A549 (cell line): ENCODE results near the gene PSMD2. TPM values are rescaled to one million over a fixed set of nuclear protein-coding genes. Genes with fewer than 3 reads are reported as not detected.

Source experiments
- ATAC-seq, 2 experiments: fragments of 200-7000 bp in 1 of 2; fragments of >200 bp in 1 of 2; cut with Nextera tagmentation in 1 of 2; cut with Tn5 transposase in 1 of 2; 3 replicates each; pipeline versions ENCODE4 v1.8.0 to v1.9.1; 2018 to 2020; ENCODE audit warnings: mild to moderate bottlenecking in 1 of 2, moderate library complexity in 1 of 2
- CTCF ChIA-PET: fragments of 300-600 bp; sonication (Branson Sonifier 250); formaldehyde crosslinking; extraction: SDS; loops from one replicate; lab custom pipeline; 2021; ENCODE audit warnings: antibody characterized with exemption, inconsistent platforms; lab: Yijun Ruan, JAX
- POLR2A ChIA-PET: fragments of 350-600 bp; formaldehyde crosslinking; extraction: SDS; loops from one replicate; lab custom pipeline; 2021; ENCODE audit warnings: antibody characterized with exemption, inconsistent platforms; lab: Yijun Ruan, JAX
- DNase-seq, 2 experiments: peaks; one replicate each; pipeline versions ENCODE4 v3.0.0 to v3.0.0-alpha.2; 2011 to 2016; ENCODE audit warnings: low read depth in 1 of 2, low spot score in 1 of 2
- FAIRE-seq: peaks from 2 replicates; lab custom pipeline; 2011; peaks lifted over from hg19 to GRCh38; lab: Jason Lieb, UNC
- H3K27ac ChIP-seq, 2 experiments: fragments of >200 bp; sonication (Bioruptor Twin); formaldehyde crosslinking; 3 replicates each; pipeline ENCODE4 v1.5.1; 2016 to 2017
- H3K4me1 ChIP-seq: fragments of >200 bp; sonication (Bioruptor Twin); formaldehyde crosslinking; 3 replicates; pipeline ENCODE4 v1.6.1; 2016
- H3K4me2 ChIP-seq: fragments of >200 bp; sonication (Bioruptor Twin); formaldehyde crosslinking; 3 replicates; pipeline ENCODE4 v1.6.1; 2016
- H3K4me3 ChIP-seq: fragments of >200 bp; sonication (Bioruptor Twin); formaldehyde crosslinking; 3 replicates; pipeline ENCODE4 v1.5.1; 2016
- H3K9me3 ChIP-seq: fragments of >200 bp; sonication (Bioruptor Twin); formaldehyde crosslinking; 3 replicates; pipeline ENCODE4 v1.6.1; 2016
- ATOH8 ChIP-seq: fragments of 250-450 bp; sonication (Bioruptor Pico); IDR thresholded peaks from 2 replicates; pipeline ENCODE4 v1.5.0; 2020; ENCODE audit warnings: low read depth, mild to moderate bottlenecking, moderate library complexity
- BHLHE40 ChIP-seq: IDR thresholded peaks from 2 replicates; pipeline ENCODE4 v1.6.1; 2012; ENCODE audit warnings: low read depth, low read length, inconsistent platforms
- CBX8 ChIP-seq: fragments of 200-600 bp; sonication (generic); IDR thresholded peaks from 2 replicates; pipeline ENCODE4 v1.6.1; 2016
- CTCF ChIP-seq: fragments of >200 bp; sonication (Bioruptor Twin); formaldehyde crosslinking; IDR thresholded peaks from 3 replicates; pipeline ENCODE4 v1.5.1; 2016
- E2F6 ChIP-seq: IDR thresholded peaks from 2 replicates; pipeline ENCODE4 v1.6.1; 2012; ENCODE audit warnings: low read depth, borderline replicate concordance
- ELK1 ChIP-seq: fragments of 150-350 bp; IDR thresholded peaks from 2 replicates; pipeline ENCODE4 v1.6.1; 2014; ENCODE audit warnings: low read depth, mild to moderate bottlenecking, low read length
- FOSB ChIP-seq: fragments of 250-450 bp; sonication (Bioruptor Pico); IDR thresholded peaks from 2 replicates; pipeline ENCODE4 v1.5.0; 2020; ENCODE audit warnings: mild to moderate bottlenecking, moderate library complexity
- FOSL2 ChIP-seq, 2 experiments: fragments of 450-650 bp in 1 of 2; fragments of >200 bp in 1 of 2; sonication (Bioruptor Twin) in 1 of 2; formaldehyde crosslinking; IDR thresholded peaks; 2 replicates each; pipeline versions ENCODE4 v1.5.0 to v1.6.1; 2016 to 2020; ENCODE audit warnings: mild to moderate bottlenecking in 1 of 2, moderate library complexity in 1 of 2
- FOXS1 ChIP-seq: fragments of 250-450 bp; sonication (Bioruptor Pico); IDR thresholded peaks from 2 replicates; pipeline ENCODE4 v1.5.0; 2020; ENCODE audit warnings: mild to moderate bottlenecking, moderate library complexity
- HES2 ChIP-seq: fragments of >200 bp; sonication (Bioruptor Twin); formaldehyde crosslinking; IDR thresholded peaks from 2 replicates; pipeline ENCODE4 v1.6.1; 2016
- MYC ChIP-seq: IDR thresholded peaks from 2 replicates; pipeline ENCODE4 v1.6.1; 2012; ENCODE audit warnings: mild to moderate bottlenecking, inconsistent platforms, low read length, improper control_type of control experiment, borderline replicate concordance
- PBX3 ChIP-seq: IDR thresholded peaks from 2 replicates; pipeline ENCODE4 v1.6.1; 2012
- RAD21 ChIP-seq, 2 experiments: fragments of >200 bp in 1 of 2; sonication (Bioruptor Twin) in 1 of 2; formaldehyde crosslinking in 1 of 2; IDR thresholded peaks in 1 of 2; conservative IDR thresholded peaks in 1 of 2; 2 replicates in 1 of 2; 3 replicates in 1 of 2; pipeline ENCODE4 v1.6.1; 2012 to 2018; ENCODE audit warnings: inconsistent platforms in 1 of 2
- RNF2 ChIP-seq: fragments of 200-600 bp; sonication (generic); IDR thresholded peaks from 2 replicates; pipeline ENCODE4 v1.6.1; 2016; ENCODE audit warnings: low read depth, mild to moderate bottlenecking, antibody characterized with exemption, moderate library complexity, borderline replicate concordance
- ZSCAN20 ChIP-seq: fragments of 250-450 bp; sonication (Bioruptor Pico); IDR thresholded peaks from 2 replicates; pipeline ENCODE4 v1.8.0; 2022; ENCODE audit warnings: mild to moderate bottlenecking, moderate library complexity
- WGBS: methylation state at CpG from one replicate; pipeline ENCODE4 v1.1.6; 2017; ENCODE audit errors: missing lambda C conversion rate; 5-methylcytosine and 5-hydroxymethylcytosine counted together
- polyA plus RNA-seq, 4 experiments: library from polyadenylated mRNA; depleted of rRNA in 3 of 4; stranded (reverse); fragments of >200 nt; fragmentation: RNase III in 1 of 4; extraction: RNeasy Plus Mini Kit Qiagen cat#74134 plus additional on column Dnase treatment in 1 of 4; gene quantifications; 2 replicates in 3 of 4; 3 replicates in 1 of 4; pipeline ENCODE4 v1.2.3, GENCODE V29; 2011 to 2017

Gene PSMD2
- polyA plus RNA-seq, 2 of the 4 experiments (the other 2 are of a cell fraction) = 267 to 541 TPM

- TF ChIP-seq CBX8 (no peak), E2F6 (no peak), FOSL2 (IDR thresholded peaks at IDR 0.05) (no peak), FOSL2 (CRISPR knock-in tag; IDR thresholded peaks at IDR 0.05) (no peak; the same call in 1 of the 2 replicates)
- ATAC-seq = no peak
- FAIRE-seq = no peak
- H3K4me3 ChIP-seq = peak overlapping the region; percentile 83
- peak overlapping the region; percentile 96 for H3K4me2 ChIP-seq
- H3K9me3 ChIP-seq = no peaks in the 10 kb centered on the region
- WGBS = 33% methylated on average over 3 of the region's 3 CpGs
- H3K4me1 ChIP-seq = peaks cover 9% of the 10 kb centered on the region; the same call in 2 of the 3 replicates
- ChIA-PET CTCF (interaction anchor here (1.2 to 1.6 kb wide), 2 partner anchors 11 to 59 kb away, joined by 3 to 5 read pairs; no protein-coding TSS in a partner anchor), POLR2A (no interaction called here)
- H3K27ac ChIP-seq = peak overlapping the region; percentile 89 to 94; a peak in 4 of 6 replicates
- no peak for DNase-seq
These were observed 1.3 kb downstream of the PSMD2 start for GRCh38 chr3:184300378-184300720.

GRCh38 chr3:184305577-184305976 is 6.5 kb downstream of the PSMD2 start:
- 92% methylated on average over 1 of the region's 1 CpG for WGBS
- ChIA-PET POLR2A (no interaction called here), CTCF (interaction anchor here (0.6 to 1.5 kb wide), 7 partner anchors 11 to 401 kb away, joined by 3 to 5 read pairs (median 4); partner anchors contain the start of gene FAM131A)
- H3K4me3 ChIP-seq = no peak overlapping the region
- H3K9me3 ChIP-seq = no peaks in the 10 kb centered on the region
- H3K4me2 ChIP-seq = no peak overlapping the region
- TF ChIP-seq MYC (no peak), BHLHE40 (no peak), ATOH8 (CRISPR knock-in tag) (no peak), HES2 (no peak), ELK1 (no peak), FOXS1 (CRISPR knock-in tag) (no peak), PBX3 (no peak), FOSB (CRISPR knock-in tag) (no peak), CTCF (peak; percentile 30; the same call in 2 of the 3 replicates), RNF2 (no peak), RAD21 (conservative IDR thresholded peaks at IDR 0.05 in 1 of 2, IDR thresholded peaks at IDR 0.05 in 1 of 2) (0 out of 5 replicates have a peak, but pooled peaks of 1 of the 2 experiments have one; percentile 9), ZSCAN20 (no peak), E2F6 (no peak)
- H3K4me1 ChIP-seq = peaks cover 3% of the 10 kb centered on the region; the same call in 2 of the 3 replicates
- ATAC-seq (peak; percentile 83 to 84; a peak in 5 of 6 replicates), DNase-seq (peak in 1 of 2 experiments; percentile 40), FAIRE-seq (no peak)
- H3K27ac ChIP-seq = no peak overlapping the region
